Choroid plexus epithelial cell (primary cell): ENCODE measurements around the gene ARHGEF37.
"Not testable (repeated sequence)": the region's sequence is repeated elsewhere in the genome, so short reads cannot be mapped to it uniquely, and the experiment has no call there.

ENCODE experiments used
- DNase-seq: peaks from one replicate; pipeline ENCODE4 v3.0.0-alpha.2; 2010; ENCODE audit warnings: low read depth
- H3K4me3 ChIP-seq: 2 replicates; pipeline ENCODE4 v1.5.1; 2011; ENCODE audit warnings: low read depth, mild to moderate bottlenecking, control low read depth, low read length, moderate library complexity
- CTCF ChIP-seq: conservative IDR thresholded peaks from 2 replicates; pipeline ENCODE4 v1.5.1; 2011; ENCODE audit warnings: low read depth, mild to moderate bottlenecking, control low read depth, inconsistent platforms, low read length, moderate library complexity

The ARHGEF37 gene

DNA sequence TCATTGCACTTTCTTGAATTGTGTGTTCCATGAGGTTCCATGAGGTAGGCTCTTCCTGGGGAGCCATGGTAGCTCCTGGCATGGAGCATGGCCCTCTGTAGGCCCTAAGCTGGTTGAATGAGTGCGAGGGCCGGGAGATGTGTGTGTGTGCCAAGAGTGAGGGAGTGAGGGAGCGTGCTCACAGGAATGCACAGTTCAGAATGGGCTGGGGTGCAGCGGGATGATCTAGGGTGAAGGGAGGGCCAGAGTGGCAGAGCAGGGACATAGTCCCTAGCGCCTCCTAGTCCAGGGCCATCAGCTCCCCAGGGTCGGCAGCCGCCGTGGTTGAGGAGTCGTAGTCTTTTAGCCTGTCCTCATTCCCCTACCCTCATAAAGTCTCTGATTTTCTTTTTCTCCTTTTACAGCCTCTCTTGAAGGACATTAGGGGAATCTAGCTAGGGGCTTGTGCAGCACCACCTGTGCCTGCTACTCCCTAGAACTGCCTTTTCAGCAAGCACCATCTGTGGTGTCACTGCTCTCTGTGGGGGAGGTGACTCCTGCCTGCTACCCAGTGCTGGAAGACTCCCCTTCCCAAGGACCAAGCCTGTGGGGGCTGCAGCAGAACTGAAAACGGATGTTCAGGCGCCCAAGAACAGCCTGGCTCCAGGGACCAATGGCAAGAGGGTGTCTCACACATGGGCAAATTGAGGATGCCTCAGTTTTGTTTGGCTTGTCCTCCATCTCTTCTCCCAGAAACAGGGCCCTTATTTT, 83.5 kb downstream of the ARHGEF37 start:
- no peak for TF ChIP-seq CTCF
- DNase-seq: no peak
- no peak overlapping the region for H3K4me3 ChIP-seq

DNA sequence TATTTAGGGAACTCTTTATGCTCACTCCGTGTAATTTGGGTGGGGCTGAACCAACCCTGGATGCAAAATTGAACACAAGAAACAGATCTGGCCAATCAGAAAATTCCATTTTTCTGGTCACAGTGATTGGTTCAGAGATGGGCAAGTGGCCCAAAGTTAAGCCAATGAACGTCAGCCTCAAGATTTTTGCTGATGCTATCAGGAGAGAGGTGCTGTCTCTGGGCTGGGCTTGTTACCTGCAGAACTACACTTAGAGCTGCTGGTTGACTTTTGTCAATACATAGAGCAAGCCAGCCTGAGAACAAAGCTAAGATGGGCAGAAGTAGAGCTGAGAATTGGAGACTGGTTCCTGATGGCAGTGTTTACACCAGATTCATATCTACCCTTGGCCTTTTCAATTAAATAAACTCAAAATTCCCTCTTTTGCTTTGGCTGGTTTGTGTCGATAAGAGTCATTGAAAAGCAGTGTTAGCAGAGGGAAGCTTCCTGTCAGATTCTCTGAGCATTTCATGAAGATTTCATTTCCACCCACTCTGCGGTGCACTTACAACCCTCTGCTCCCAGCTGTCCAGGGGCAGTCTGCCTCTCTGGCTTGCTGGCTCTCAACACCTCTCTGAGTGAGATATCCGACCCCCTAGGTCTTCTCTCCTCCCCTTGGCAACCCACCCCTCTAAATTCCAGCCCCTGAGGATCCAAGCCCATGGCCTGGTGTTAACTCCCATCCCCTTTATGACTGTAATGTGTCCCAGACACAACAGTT, 84.3 kb downstream of the ARHGEF37 start:
- H3K4me3 ChIP-seq: no peak overlapping the region
- no peak for TF ChIP-seq CTCF
- peak; percentile 23 for DNase-seq

DNA sequence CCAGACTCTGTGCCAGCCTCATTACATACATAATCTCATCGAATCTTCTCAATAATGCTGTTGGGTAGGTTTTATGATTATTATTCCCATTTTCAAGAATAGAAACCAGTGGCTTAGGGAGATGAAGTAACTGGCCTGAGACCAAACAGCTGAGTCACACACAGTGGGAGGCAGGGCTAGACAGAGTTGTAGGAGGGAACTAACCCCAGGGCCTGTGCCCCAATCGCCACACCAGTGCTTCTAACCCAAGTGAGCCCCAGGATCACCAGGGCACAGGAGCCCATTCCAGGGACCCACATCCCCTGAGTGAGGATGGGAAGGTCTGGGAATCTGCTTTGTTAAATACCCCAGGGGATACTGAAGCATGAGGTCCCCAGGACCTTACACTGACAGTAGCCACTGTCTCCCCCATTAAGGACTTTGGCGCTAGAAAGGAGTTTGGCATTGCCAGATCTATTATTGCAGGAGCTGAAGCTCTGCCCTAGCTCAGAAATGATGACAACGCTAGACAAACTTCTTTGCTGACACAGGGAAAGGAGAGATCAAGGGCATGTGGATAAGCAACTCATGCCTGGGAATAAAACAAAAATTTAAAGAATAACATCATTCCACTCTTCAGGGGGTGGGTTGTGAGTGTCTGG, 85.0 kb downstream of the ARHGEF37 start:
- no peak for TF ChIP-seq CTCF
- DNase-seq: peak; percentile 70
- no peak overlapping the region for H3K4me3 ChIP-seq

DNA sequence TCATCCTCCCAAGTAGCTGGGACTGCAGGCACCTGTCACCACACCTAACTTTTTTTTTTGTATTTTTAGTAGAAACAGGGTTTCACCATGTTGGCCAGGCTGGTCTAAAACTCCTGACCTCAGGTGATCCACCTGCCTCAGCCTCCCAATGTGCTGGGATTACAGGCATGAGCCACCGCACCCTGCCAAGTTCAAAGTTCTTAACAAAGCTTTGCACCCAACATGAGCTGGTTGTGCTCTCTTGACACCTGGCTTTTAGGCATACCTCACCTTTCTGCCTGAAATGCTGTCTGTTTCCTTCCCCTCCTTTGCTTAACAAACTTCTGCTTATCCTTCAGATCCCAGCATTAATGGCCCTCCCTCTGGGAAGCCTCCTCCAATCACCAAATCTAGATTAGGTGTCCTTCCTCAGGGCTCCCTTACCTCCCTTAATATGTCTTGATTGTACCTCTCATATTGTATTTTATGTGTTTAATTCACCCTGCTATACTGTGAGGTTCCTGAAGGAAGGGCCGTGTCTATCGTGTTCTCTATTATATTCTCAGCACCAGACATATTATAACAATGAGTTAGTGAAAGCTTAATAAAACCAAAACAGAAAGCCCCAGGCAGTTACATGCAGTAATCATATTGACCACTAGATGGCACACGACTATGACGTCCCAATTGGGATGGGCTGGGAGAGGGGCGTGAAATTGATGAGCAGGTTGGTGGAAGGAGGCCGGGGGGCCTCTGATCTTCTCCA, 86.0 kb downstream of the ARHGEF37 start:
- peak; percentile 51 for DNase-seq
- no peak overlapping the region for H3K4me3 ChIP-seq
- peak; percentile 80 for TF ChIP-seq CTCF

DNA sequence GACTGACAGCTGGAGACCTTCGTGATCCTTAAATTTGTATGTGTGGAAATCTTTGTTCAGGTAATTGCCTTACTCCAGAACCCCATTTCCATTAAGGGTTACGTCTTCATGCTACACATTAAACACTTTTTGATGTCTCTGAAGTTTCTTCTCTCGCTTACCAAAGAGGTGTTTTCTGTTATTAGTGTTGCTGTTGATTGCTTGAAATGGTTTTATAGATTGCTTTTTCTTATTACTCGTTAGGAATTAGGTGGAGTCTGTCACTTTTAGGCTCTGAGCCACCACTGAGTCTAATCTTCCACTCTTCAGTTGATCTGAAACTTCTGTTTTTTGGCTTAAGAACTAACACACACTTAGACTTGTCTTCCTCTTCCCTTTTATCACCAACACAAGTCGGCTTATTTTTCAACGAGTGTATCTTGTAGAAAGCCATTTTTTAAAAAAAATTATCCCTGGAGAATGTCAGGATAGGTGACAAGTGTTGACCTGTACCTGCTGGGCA, 86.6 kb downstream of the ARHGEF37 start:
- DNase-seq: no peak
- no peak overlapping the region for H3K4me3 ChIP-seq
- TF ChIP-seq CTCF: no peak

GRCh38 chr5:149669273-149669672, 88.0 kb downstream of the ARHGEF37 start:
- H3K4me3 ChIP-seq, DNase-seq: not testable (repeated sequence)

GRCh38 chr5:149671544-149671943, 90.2 kb downstream of the ARHGEF37 start:
- no peak for DNase-seq
- no peak overlapping the region for H3K4me3 ChIP-seq
- TF ChIP-seq CTCF: no peak
